ENCODE results near the gene RIGI. TPM values are rescaled to one million over a fixed set of nuclear protein-coding genes. Genes with fewer than 3 reads are reported as not detected.

RIGI gene
- total RNA-seq, 4 donors from 2014 or later = 12.7 to 38.9 (median 21.1) TPM

- intact Hi-C loops (cut with DNase I; ENCODE audit: low total_unique reads) = no loop called here
- in situ Hi-C loops (cut with MboI; ENCODE audit: low pct_ligation_motif_present in 1 of 4, low pct_unique_long_range_greater_than_20kb in 1 of 4, low sequenced_read_pairs in 3 of 4) = no loop called here
- Histone ChIP-seq H3K4me1 (no peaks in the 10 kb centered on the region), H3K9me3 (no peaks in the 10 kb centered on the region), H3K27me3 (no peaks in the 10 kb centered on the region), H3K4me3 (no peak overlapping the region), H3K27ac (no peak overlapping the region), H3K36me3 (peaks cover 0 to 51% (median 10%) of the 10 kb centered on the region in 4 donors)
- DNase-seq = no peak
- 74 to 77% methylated on average over 2 to 3 of the region's 3 CpGs for WGBS, 2 donors (ENCODE audit: low coverage in 1 of 2)
- TF ChIP-seq, protein P1, sequence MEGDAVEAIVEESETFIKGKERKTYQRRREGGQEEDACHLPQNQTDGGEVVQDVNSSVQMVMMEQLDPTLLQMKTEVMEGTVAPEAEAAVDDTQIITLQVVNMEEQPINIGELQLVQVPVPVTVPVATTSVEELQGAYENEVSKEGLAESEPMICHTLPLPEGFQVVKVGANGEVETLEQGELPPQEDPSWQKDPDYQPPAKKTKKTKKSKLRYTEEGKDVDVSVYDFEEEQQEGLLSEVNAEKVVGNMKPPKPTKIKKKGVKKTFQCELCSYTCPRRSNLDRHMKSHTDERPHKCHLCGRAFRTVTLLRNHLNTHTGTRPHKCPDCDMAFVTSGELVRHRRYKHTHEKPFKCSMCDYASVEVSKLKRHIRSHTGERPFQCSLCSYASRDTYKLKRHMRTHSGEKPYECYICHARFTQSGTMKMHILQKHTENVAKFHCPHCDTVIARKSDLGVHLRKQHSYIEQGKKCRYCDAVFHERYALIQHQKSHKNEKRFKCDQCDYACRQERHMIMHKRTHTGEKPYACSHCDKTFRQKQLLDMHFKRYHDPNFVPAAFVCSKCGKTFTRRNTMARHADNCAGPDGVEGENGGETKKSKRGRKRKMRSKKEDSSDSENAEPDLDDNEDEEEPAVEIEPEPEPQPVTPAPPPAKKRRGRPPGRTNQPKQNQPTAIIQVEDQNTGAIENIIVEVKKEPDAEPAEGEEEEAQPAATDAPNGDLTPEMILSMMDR (IDR thresholded peaks at IDR 0.05) = no peak
- no peak for TF ChIP-seq POLR2AphosphoS5 (IDR thresholded peaks at IDR 0.05)
- no peak for TF ChIP-seq POLR2A (IDR thresholded peaks at IDR 0.05)
- no peak for TF ChIP-seq EP300 (IDR thresholded peaks at IDR 0.05; ENCODE audit: low read depth)
These were observed 35.4 kb downstream of the RIGI start for GRCh38 chr9:32490601-32491000.

- intact Hi-C loops (cut with DNase I; ENCODE audit: low total_unique reads) (no loop called here), in situ Hi-C loops (cut with MboI; ENCODE audit: low pct_ligation_motif_present in 1 of 4, low pct_unique_long_range_greater_than_20kb in 1 of 4, low sequenced_read_pairs in 3 of 4) (no loop called here)
- 86 to 90% methylated on average over 3 of the region's 3 CpGs for WGBS, 2 donors (ENCODE audit: low coverage in 1 of 2)
- no peak for DNase-seq
- Histone ChIP-seq H3K9me3 (no peaks in the 10 kb centered on the region), H3K36me3 (peaks cover 0 to 68% (median 10%) of the 10 kb centered on the region in 4 donors), H3K4me1 (no peaks in the 10 kb centered on the region), H3K27me3 (no peaks in the 10 kb centered on the region), H3K27ac (no peak overlapping the region), H3K4me3 (no peak overlapping the region)
- no peak for TF ChIP-seq POLR2AphosphoS5 (IDR thresholded peaks at IDR 0.05)
- TF ChIP-seq, protein P1 (IDR thresholded peaks at IDR 0.05) = no peak
- no peak for TF ChIP-seq EP300 (IDR thresholded peaks at IDR 0.05; ENCODE audit: low read depth)
- no peak for TF ChIP-seq POLR2A (IDR thresholded peaks at IDR 0.05)
These were observed 38.0 kb downstream of the RIGI start for GRCh38 chr9:32487981-32488380.

DNA sequence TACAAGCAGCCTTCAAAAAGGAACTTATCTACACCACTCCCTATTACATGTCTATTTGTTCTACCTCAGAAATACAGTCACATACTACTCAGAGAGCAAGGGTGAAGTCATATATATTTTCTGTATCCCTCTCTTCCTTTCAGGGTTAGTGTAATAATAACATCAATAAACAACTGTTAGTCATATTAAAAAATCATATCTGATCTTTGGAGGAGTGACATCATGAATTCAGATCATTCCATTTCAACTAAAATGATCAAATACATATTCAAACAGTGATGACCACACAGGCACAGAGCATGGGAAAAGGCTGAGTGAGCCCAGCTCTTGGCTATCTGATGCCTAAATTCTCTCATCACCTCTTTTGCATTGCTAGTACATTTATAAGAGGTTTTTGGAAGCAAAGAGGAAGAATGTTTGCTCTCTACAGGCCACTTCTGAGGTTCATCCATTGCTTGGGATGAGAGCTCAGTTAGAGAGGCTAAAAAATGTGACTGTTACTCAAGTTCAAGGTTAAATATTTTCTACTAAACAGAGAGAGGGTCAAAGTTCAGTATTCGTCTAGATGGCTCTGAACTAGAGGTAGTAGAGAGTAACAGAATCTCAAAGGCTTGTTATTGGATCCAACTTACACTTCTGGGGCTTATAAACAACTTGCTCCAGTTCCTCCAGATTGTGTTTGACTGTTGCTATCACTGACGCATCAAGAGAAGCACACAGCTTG is 39.0 kb downstream of the RIGI start:
- Histone ChIP-seq H3K4me1 (no peaks in the 10 kb centered on the region), H3K4me3 (no peak overlapping the region), H3K36me3 (peaks cover 0 to 68% (median 9%) of the 10 kb centered on the region in 4 donors), H3K9me3 (no peaks in the 10 kb centered on the region), H3K27ac (no peak overlapping the region), H3K27me3 (no peaks in the 10 kb centered on the region)
- TF ChIP-seq POLR2A (IDR thresholded peaks at IDR 0.05) = no peak
- TF ChIP-seq, protein P1 (IDR thresholded peaks at IDR 0.05) = no peak
- TF ChIP-seq EP300 (IDR thresholded peaks at IDR 0.05; ENCODE audit: low read depth) = no peak
- no peak for TF ChIP-seq POLR2AphosphoS5 (IDR thresholded peaks at IDR 0.05)
- DNase-seq = no peak
- intact Hi-C loops (cut with DNase I; ENCODE audit: low total_unique reads) (no loop called here), in situ Hi-C loops (cut with MboI; ENCODE audit: low pct_ligation_motif_present in 1 of 4, low pct_unique_long_range_greater_than_20kb in 1 of 4, low sequenced_read_pairs in 3 of 4) (no loop called here)
- 76% methylated on average over 2 of the region's 2 CpGs; no CpG with 5 or more reads in 1 of the 2 donors for WGBS, 2 donors (ENCODE audit: low coverage in 1 of 2)

DNA sequence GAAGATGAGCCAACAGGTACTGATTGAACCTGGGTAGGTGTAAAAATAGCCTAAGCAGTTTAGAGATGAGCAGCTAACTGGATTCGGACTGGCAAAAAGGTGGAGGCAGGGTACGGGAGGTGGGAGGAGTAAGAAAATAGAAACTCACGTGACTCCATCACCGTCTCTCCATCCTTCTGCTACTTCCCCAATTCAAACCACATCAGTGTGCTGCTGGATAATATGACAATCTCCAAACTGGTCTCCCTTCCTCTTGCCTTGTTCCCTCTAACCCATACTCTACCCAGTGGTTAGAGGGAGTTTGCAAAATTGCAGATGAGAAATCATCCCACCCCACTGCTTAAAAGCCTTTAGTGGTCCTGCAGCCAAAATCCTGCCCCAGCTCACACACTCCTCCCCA is 42.7 kb downstream of the RIGI start:
- no peak for DNase-seq
- intact Hi-C loops (cut with DNase I; ENCODE audit: low total_unique reads) = no loop called here
- Histone ChIP-seq H3K36me3 (peaks cover 0 to 70% (median 9%) of the 10 kb centered on the region in 4 donors), H3K27me3 (no peaks in the 10 kb centered on the region), H3K4me3 (no peak overlapping the region), H3K27ac (no peak overlapping the region), H3K9me3 (no peaks in the 10 kb centered on the region), H3K4me1 (no peaks in the 10 kb centered on the region)
- no peak for TF ChIP-seq POLR2AphosphoS5 (IDR thresholded peaks at IDR 0.05)
- no peak for TF ChIP-seq EP300 (IDR thresholded peaks at IDR 0.05; ENCODE audit: low read depth)
- TF ChIP-seq, protein P1 (IDR thresholded peaks at IDR 0.05) = no peak
- in situ Hi-C loops (cut with MboI; ENCODE audit: low pct_ligation_motif_present in 1 of 4, low pct_unique_long_range_greater_than_20kb in 1 of 4, low sequenced_read_pairs in 3 of 4) = no loop called here
- 83 to 92% methylated on average over 3 to 4 of the region's 4 CpGs for WGBS, 2 donors (ENCODE audit: low coverage in 1 of 2)

Other genes starting within 250 kb of the RIGI start
- 10 to 100 TPM; 10.1 to 34.5 (median 27.3) TPM for gene ACO1, start 141.6 kb downstream of the RIGI start, total RNA-seq
- gene SMIM27, start 26.1 kb upstream of the RIGI start, total RNA-seq = 1 to 10 TPM; 2.0 to 7.5 (median 3.8) TPM
- gene TOPORS, start 26.4 kb upstream of the RIGI start, total RNA-seq = 10 to 100 TPM; 14.5 to 26.5 (median 18.4) TPM
- 10 to 100 TPM; 10.5 to 42.7 (median 24.3) TPM for gene NDUFB6, start 47.0 kb upstream of the RIGI start, total RNA-seq
- not detected for gene TAF1L, start 109.5 kb upstream of the RIGI start, total RNA-seq

All from transverse colon (tissue), 4 donors.